Loucy (cell line): ENCODE measurements around the gene KRT6C.

Experiments
- H2AFZ ChIP-seq: fragments of 200-600 bp; sonication (generic); 2 replicates; pipeline ENCODE4 v1.6.0; 2016; ENCODE audit warnings: antibody characterized with exemption, mild to moderate bottlenecking, low read length, moderate library complexity
- H3F3A ChIP-seq: fragments of 200-600 bp; 2 replicates; pipeline ENCODE4 v1.6.0; 2016; ENCODE audit warnings: antibody characterized with exemption, low read depth, mild to moderate bottlenecking
- H3K27me3 ChIP-seq: fragments of 200-600 bp; sonication (generic); 2 replicates; pipeline ENCODE4 v1.6.1; 2014; ENCODE audit warnings: low read length, mild to moderate bottlenecking; ENCODE audit not compliant: insufficient read depth, poor library complexity, severe bottlenecking
- H3K36me3 ChIP-seq: fragments of 200-600 bp; sonication (generic); 2 replicates; pipeline ENCODE4 v1.6.1; 2016; ENCODE audit warnings: low read length; ENCODE audit not compliant: insufficient read depth
- H3K4me1 ChIP-seq: fragments of 200-600 bp; sonication (generic); 2 replicates; pipeline ENCODE4 v1.5.1; 2014; ENCODE audit warnings: low read length, mild to moderate bottlenecking; ENCODE audit not compliant: insufficient read depth, poor library complexity, severe bottlenecking
- H3K4me2 ChIP-seq: fragments of 200-600 bp; sonication (generic); 2 replicates; pipeline ENCODE4 v1.6.0; 2014; ENCODE audit warnings: antibody characterized with exemption, low read length, low read depth, mild to moderate bottlenecking; ENCODE audit not compliant: poor library complexity, severe bottlenecking
- H3K4me3 ChIP-seq: fragments of 200-600 bp; sonication (generic); 2 replicates; pipeline ENCODE4 v1.5.1; 2014; ENCODE audit warnings: low read length, mild to moderate bottlenecking, mixed read lengths; ENCODE audit not compliant: poor library complexity, severe bottlenecking
- H3K79me2 ChIP-seq: fragments of 200-600 bp; sonication (generic); 2 replicates; pipeline ENCODE4 v1.6.1; 2014; ENCODE audit warnings: low read length; ENCODE audit not compliant: insufficient read depth
- H3K9ac ChIP-seq: fragments of 200-600 bp; sonication (generic); 2 replicates; pipeline ENCODE4 v1.6.0; 2014; ENCODE audit warnings: mild to moderate bottlenecking, low read depth, low read length, moderate library complexity; ENCODE audit not compliant: poor library complexity, severe bottlenecking
- H3K9me2 ChIP-seq: fragments of 200-600 bp; sonication (generic); replicated peaks from 2 replicates; pipeline ENCODE4 v1.6.1; 2016; ENCODE audit warnings: low read depth, low read length, mixed read lengths
- H3K9me3 ChIP-seq: fragments of 200-600 bp; sonication (generic); 2 replicates; pipeline ENCODE4 v1.6.1; 2014; ENCODE audit warnings: mild to moderate bottlenecking, antibody characterized with exemption, low read length, low read depth; ENCODE audit not compliant: insufficient read depth
- H4K20me1 ChIP-seq: fragments of 200-600 bp; sonication (generic); 2 replicates; pipeline ENCODE4 v1.6.0; 2014; ENCODE audit warnings: antibody characterized with exemption, low read length, mild to moderate bottlenecking; ENCODE audit not compliant: insufficient read depth, poor library complexity, severe bottlenecking
- CTCF ChIP-seq: fragments of 200-600 bp; sonication (generic); conservative IDR thresholded peaks from 2 replicates; pipeline ENCODE4 v1.5.1; 2014; ENCODE audit warnings: mild to moderate bottlenecking, antibody characterized with exemption, low read length
- EZH2phosphoT487 ChIP-seq: fragments of 200-600 bp; IDR thresholded peaks from 2 replicates; pipeline ENCODE4 v1.6.1; 2018; ENCODE audit warnings: antibody characterized with exemption, mild to moderate bottlenecking, moderate library complexity, borderline replicate concordance

KRT6C gene

GRCh38 chr12:52445876-52446275, 27.7 kb downstream of the KRT6C start:
- H3K27me3 ChIP-seq, result no peaks in the 10 kb centered on the region
- H3K9me3 ChIP-seq, result no peaks in the 10 kb centered on the region
- no peak overlapping the region for H3K9ac ChIP-seq
- H3K4me1 ChIP-seq, result no peaks in the 10 kb centered on the region
- no peak overlapping the region for H3K4me2 ChIP-seq
- no peaks in the 10 kb centered on the region for H3K9me2 ChIP-seq
- H2AFZ ChIP-seq, result no peak overlapping the region
- H3F3A ChIP-seq, result no peaks in the 10 kb centered on the region
- H3K4me3 ChIP-seq, result no peak overlapping the region
- no peaks in the 10 kb centered on the region for H3K79me2 ChIP-seq
- H3K36me3 ChIP-seq, result no peaks in the 10 kb centered on the region
- H4K20me1 ChIP-seq, result no peaks in the 10 kb centered on the region
- TF ChIP-seq EZH2phosphoT487, result no peak
- no peak for TF ChIP-seq CTCF

DNA sequence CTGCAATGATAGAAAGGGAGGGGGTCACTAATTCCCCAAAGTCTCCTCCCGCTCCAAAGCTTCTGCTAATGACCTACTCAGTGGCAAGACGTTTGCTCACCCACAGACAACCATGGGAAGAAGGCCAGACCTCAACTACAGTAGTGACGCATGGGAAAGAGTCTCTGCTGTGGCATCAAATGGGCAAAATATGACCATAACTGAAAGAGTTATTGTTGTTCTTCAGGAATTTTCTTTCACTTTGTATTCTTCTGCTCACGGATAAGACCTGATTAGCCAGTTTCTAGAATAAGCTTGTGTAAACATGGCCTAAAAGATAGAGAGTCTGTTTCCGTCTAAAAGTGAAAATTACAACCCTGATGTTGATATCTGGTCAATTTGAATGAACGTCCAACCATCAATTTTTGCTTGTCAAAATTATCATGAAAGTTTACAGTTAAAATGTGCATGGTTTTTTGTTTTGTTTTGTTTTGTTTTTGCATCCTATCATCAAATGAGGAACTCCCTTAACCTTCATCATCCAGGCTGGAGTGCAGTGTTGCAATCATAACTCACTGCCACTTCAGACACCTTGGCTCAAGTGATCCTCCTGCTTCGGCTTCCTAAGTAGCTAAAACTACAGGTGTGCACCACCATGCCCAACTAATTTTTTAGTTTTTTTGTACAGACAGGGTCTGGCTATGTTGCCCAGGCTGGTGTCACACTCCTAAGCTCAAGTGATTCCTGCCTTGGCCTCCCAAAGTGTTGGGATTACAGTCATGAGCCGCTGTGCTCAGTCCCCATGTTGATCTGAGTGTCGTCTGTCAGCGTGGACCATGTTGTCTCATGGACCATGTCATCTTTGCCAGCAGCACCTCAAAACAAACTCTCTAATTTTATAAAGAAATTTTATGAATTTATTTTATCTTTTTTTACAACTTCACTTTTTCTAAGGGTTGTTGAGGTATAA, 28.7 kb downstream of the KRT6C start:
- Histone ChIP-seq H3K27me3 (no peaks in the 10 kb centered on the region), H2AFZ (no peak overlapping the region), H3K9ac (no peak overlapping the region), H3K9me3 (no peaks in the 10 kb centered on the region), H4K20me1 (no peaks in the 10 kb centered on the region), H3K4me1 (no peaks in the 10 kb centered on the region), H3K9me2 (no peaks in the 10 kb centered on the region), H3F3A (no peaks in the 10 kb centered on the region), H3K79me2 (no peaks in the 10 kb centered on the region), H3K36me3 (no peaks in the 10 kb centered on the region), H3K4me2 (no peak overlapping the region), H3K4me3 (no peak overlapping the region)
- no peak for TF ChIP-seq EZH2phosphoT487
- TF ChIP-seq CTCF, result no peak

DNA sequence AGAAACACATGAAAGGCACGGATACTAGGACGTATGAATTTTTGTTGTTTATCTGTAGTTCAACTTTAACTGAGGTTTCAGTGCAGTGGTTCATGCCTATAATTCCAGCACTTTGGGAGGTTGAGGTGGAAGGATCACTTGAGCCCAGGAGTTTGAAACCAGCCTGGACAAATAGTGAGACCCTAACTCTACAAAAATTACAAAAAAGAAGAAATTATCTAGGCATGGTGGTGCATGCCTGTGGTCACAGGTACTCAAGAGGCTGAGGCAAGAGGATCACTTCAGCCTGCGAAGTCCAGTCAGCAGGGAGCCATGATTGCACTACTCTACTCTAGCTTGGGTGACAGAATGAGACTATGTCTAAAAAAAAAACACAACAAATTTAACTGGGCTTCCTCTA, 29.6 kb downstream of the KRT6C start:
- no peaks in the 10 kb centered on the region for H4K20me1 ChIP-seq
- no peak overlapping the region for H3K4me2 ChIP-seq
- no peaks in the 10 kb centered on the region for H3K9me3 ChIP-seq
- no peaks in the 10 kb centered on the region for H3K4me1 ChIP-seq
- no peaks in the 10 kb centered on the region for H3K9me2 ChIP-seq
- H3K79me2 ChIP-seq, result no peaks in the 10 kb centered on the region
- H3K36me3 ChIP-seq, result no peaks in the 10 kb centered on the region
- no peak overlapping the region for H2AFZ ChIP-seq
- H3K9ac ChIP-seq, result no peak overlapping the region
- no peaks in the 10 kb centered on the region for H3F3A ChIP-seq
- TF ChIP-seq EZH2phosphoT487, result no peak
- TF ChIP-seq CTCF, result no peak
- H3K4me3 ChIP-seq, result no peak overlapping the region
- H3K27me3 ChIP-seq, result no peaks in the 10 kb centered on the region
